HepG2 (cell line): Measurements from ENCODE around the gene PID1. TPM values are rescaled to one million over a fixed set of nuclear protein-coding genes. Genes with fewer than 3 reads are reported as not detected.

ENCODE experiments used
- ATAC-seq: fragments of 200-7000 bp; cut with Tn5 transposase; 3 replicates; pipeline ENCODE4 v1.9.1; 2020; ENCODE audit warnings: mild to moderate bottlenecking, moderate library complexity
- BruUV-seq: library from RNA; stranded (reverse); fragments of 400-500 nt; replicated peaks from 2 replicates; lab custom pipeline; 2021; lab: Mats Ljungman, UMichigan
- CTCF ChIA-PET: fragments of 300-600 bp; formaldehyde crosslinking; extraction: SDS; loops from one replicate; lab custom pipeline; 2021; ENCODE audit warnings: low total read pairs, inconsistent platforms, low intra/inter-chr PET ratio; lab: Yijun Ruan, JAX
- POLR2A ChIA-PET: fragments of 350-600 bp; sonication (Branson Sonifier 250); formaldehyde crosslinking; loops from one replicate; lab custom pipeline; 2020; ENCODE audit warnings: antibody characterized with exemption, inconsistent platforms; lab: Yijun Ruan, JAX
- DNase-seq: peaks from one replicate; pipeline ENCODE4 v3.0.0-alpha.2; 2015; ENCODE audit warnings: low spot score
- FAIRE-seq: peaks from 3 replicates; lab custom pipeline; 2011; peaks lifted over from hg19 to GRCh38; lab: Jason Lieb, UNC
- H2AFZ ChIP-seq: one replicate; pipeline ENCODE4 v1.6.1; 2011; ENCODE audit warnings: low read length, inconsistent platforms
- H3K27ac ChIP-seq: fragments of 300-600 bp; 3 replicates; pipeline ENCODE4 v1.8.0; 2011; ENCODE audit warnings: mixed run types, mild to moderate bottlenecking, mixed read lengths, low read length, inconsistent platforms; ENCODE audit not compliant: insufficient read depth; ENCODE audit errors: extremely low read length
- H3K27me3 ChIP-seq, 2 experiments: fragments of 200-600 bp in 1 of 2; 2 replicates in 1 of 2; 3 replicates in 1 of 2; pipeline versions ENCODE4 v1.6.0 to v1.8.0; 2011; ENCODE audit warnings: low read length in 2 of 2, mild to moderate bottlenecking in 2 of 2, moderate library complexity in 2 of 2, inconsistent platforms in 1 of 2; ENCODE audit not compliant: insufficient read depth in 2 of 2, control insufficient read depth in 1 of 2
- H3K36me3 ChIP-seq, 2 experiments: fragments of 200-600 bp in 1 of 2; replicated peaks in 1 of 2; 2 replicates in 1 of 2; 3 replicates in 1 of 2; pipeline versions ENCODE4 v1.5.1 to v1.8.0; 2011; ENCODE audit warnings: low read length in 2 of 2, inconsistent platforms in 1 of 2; ENCODE audit not compliant: insufficient read depth in 2 of 2, control insufficient read depth in 1 of 2
- H3K4me1 ChIP-seq: 2 replicates; pipeline ENCODE4 v1.5.1; 2012; ENCODE audit warnings: low read length, inconsistent platforms; ENCODE audit not compliant: insufficient read depth
- H3K4me2 ChIP-seq: 2 replicates; pipeline ENCODE4 v1.6.0; 2011; ENCODE audit warnings: low read depth, low read length, inconsistent platforms
- H3K4me3 ChIP-seq, 3 experiments: fragments of 200-600 bp in 1 of 3; sonication (generic), shearing (Covaris generic) in 1 of 3; replicated peaks in 1 of 3; 2 replicates each; pipeline ENCODE4 v1.5.1; 2011 to 2016; ENCODE audit warnings: low read length in 3 of 3, inconsistent platforms in 2 of 3, low read depth in 2 of 3, mild to moderate bottlenecking in 2 of 3, control low read depth in 1 of 3, mixed read lengths in 1 of 3; ENCODE audit not compliant: insufficient read depth in 1 of 3
- H3K79me2 ChIP-seq: one replicate; pipeline ENCODE4 v1.6.1; 2011; ENCODE audit warnings: low read length, inconsistent platforms; ENCODE audit not compliant: insufficient read depth
- H3K9ac ChIP-seq: 2 replicates; pipeline ENCODE4 v1.6.0; 2011; ENCODE audit warnings: mild to moderate bottlenecking, low read depth, low read length, inconsistent platforms; ENCODE audit not compliant: insufficient read depth
- H3K9me3 ChIP-seq: 2 replicates; pipeline ENCODE4 v1.5.1; 2012; ENCODE audit warnings: mild to moderate bottlenecking, low read length
- H4K20me1 ChIP-seq: 2 replicates; pipeline ENCODE4 v1.6.0; 2011; ENCODE audit warnings: inconsistent platforms, mild to moderate bottlenecking, low read length, moderate library complexity; ENCODE audit not compliant: insufficient read depth
- ATF7-NPFF ChIP-seq: sonication (generic); formaldehyde crosslinking; IDR thresholded peaks from 2 replicates; pipeline ENCODE4 v1.8.1; 2023; ENCODE audit warnings: mild to moderate bottlenecking, low read depth, missing genetic modification reagents, moderate library complexity
- GZF1 ChIP-seq: sonication (generic); formaldehyde crosslinking; IDR thresholded peaks from 2 replicates; pipeline ENCODE4 v1.5.1; 2020; ENCODE audit warnings: mild to moderate bottlenecking, missing genetic modification reagents
- HDAC1 ChIP-seq: sonication (generic); formaldehyde crosslinking; IDR thresholded peaks from 2 replicates; pipeline ENCODE4 v1.5.1; 2020; ENCODE audit warnings: mild to moderate bottlenecking, missing genetic modification reagents
- MEF2D ChIP-seq: sonication (generic); formaldehyde crosslinking; IDR thresholded peaks from 2 replicates; pipeline ENCODE4 v1.5.1; 2020; ENCODE audit warnings: mild to moderate bottlenecking, missing genetic modification reagents
- MXD3 ChIP-seq: IDR thresholded peaks from 2 replicates; pipeline ENCODE4 v1.6.1; 2016; ENCODE audit warnings: mild to moderate bottlenecking, missing biosample characterization, missing genetic modification reagents
- NR3C1 ChIP-seq: sonication (generic); formaldehyde crosslinking; IDR thresholded peaks from 2 replicates; pipeline ENCODE4 v1.4.0; 2020; ENCODE audit warnings: missing genetic modification reagents
- RARA ChIP-seq: IDR thresholded peaks from 2 replicates; pipeline ENCODE4 v1.6.1; 2016; ENCODE audit warnings: missing genetic modification reagents, missing compliant biosample characterization
- RBM39 ChIP-seq: fragments of 200-400 bp; formaldehyde crosslinking; IDR thresholded peaks from one replicate; pipeline ENCODE4 v1.6.1; 2018; ENCODE audit warnings: antibody characterized with exemption, mild to moderate bottlenecking, low read depth, low read length; ENCODE audit not compliant: poor library complexity, severe bottlenecking
- RORA ChIP-seq: sonication (generic); formaldehyde crosslinking; IDR thresholded peaks from 2 replicates; pipeline ENCODE4 v1.5.0; 2020; ENCODE audit warnings: mild to moderate bottlenecking, missing genetic modification reagents, moderate library complexity
- SMYD3 ChIP-seq: sonication (generic); formaldehyde crosslinking; IDR thresholded peaks from 2 replicates; pipeline ENCODE4 v1.8.1; 2023; ENCODE audit warnings: mild to moderate bottlenecking, missing genetic modification reagents
- TAF15 ChIP-seq: fragments of 200-400 bp; formaldehyde crosslinking; IDR thresholded peaks from one replicate; pipeline ENCODE4 v1.6.1; 2018; ENCODE audit warnings: mild to moderate bottlenecking, low read depth, low read length; ENCODE audit not compliant: poor library complexity, severe bottlenecking
- THAP11 ChIP-seq: IDR thresholded peaks from 2 replicates; pipeline ENCODE4 v1.6.1; 2016; ENCODE audit warnings: missing biosample characterization, missing genetic modification reagents
- TSC22D2 ChIP-seq: sonication (generic); formaldehyde crosslinking; IDR thresholded peaks from 2 replicates; pipeline ENCODE4 v1.5.1; 2020; ENCODE audit warnings: missing genetic modification reagents, mild to moderate bottlenecking, borderline replicate concordance
- ZNF101 ChIP-seq: sonication (generic); formaldehyde crosslinking; IDR thresholded peaks from 2 replicates; pipeline ENCODE4 v1.4.0; 2020; ENCODE audit warnings: mild to moderate bottlenecking, low read depth, missing genetic modification reagents, borderline replicate concordance
- ZNF18 ChIP-seq: sonication (generic); formaldehyde crosslinking; IDR thresholded peaks from 2 replicates; pipeline ENCODE4 v1.8.0; 2022; ENCODE audit warnings: mild to moderate bottlenecking, missing genetic modification reagents; ENCODE audit not compliant: insufficient replicate concordance
- ZNF687 ChIP-seq: sonication (generic); formaldehyde crosslinking; IDR thresholded peaks from 2 replicates; pipeline ENCODE4 v1.5.1; 2020; ENCODE audit warnings: mild to moderate bottlenecking, missing genetic modification reagents, moderate library complexity
- ZNF768 ChIP-seq: sonication (generic); formaldehyde crosslinking; IDR thresholded peaks from 2 replicates; pipeline ENCODE4 v1.4.0; 2020; ENCODE audit warnings: missing genetic modification reagents
- WGBS: methylation state at CpG from one replicate; pipeline ENCODE4 v1.1.6; 2017; ENCODE audit warnings: low lambda C conversion rate; 5-methylcytosine and 5-hydroxymethylcytosine counted together
- in situ Hi-C: cut with HindIII; loops from 2 replicates; pipeline ENCODE4 v1.10.0; 2017; ENCODE audit warnings: low pct_unique_long_range_greater_than_20kb; ENCODE audit not compliant: extremely low pct_ligation_motif_present
- intact Hi-C: fragments of 100-400 bp; cut with micrococcal nuclease; formaldehyde crosslinking; loops from one replicate; pipeline ENCODE4 v1.10.0; 2022; ENCODE audit not compliant: unreplicated experiment
- polyA plus RNA-seq, 8 experiments: library from polyadenylated mRNA; depleted of rRNA in 3 of 8; stranded (reverse) in 7 of 8; unstranded in 1 of 8; fragments of >200 nt; fragmentation: Illumina TruSeq in 4 of 8; extraction: Trizol in 4 of 8; gene quantifications; 2 replicates each; pipeline versions ENCODE4 v1.2.1 to v1.2.3, GENCODE V29; 2011 to 2016; ENCODE audit warnings: low read depth in 4 of 8, missing spikeins in 1 of 8, mixed read lengths in 1 of 8; ENCODE audit not compliant: insufficient read depth in 1 of 8
- total RNA-seq, 5 experiments: library from RNA; depleted of rRNA; stranded (reverse); fragments of >200 nt; fragmentation: Illumina TruSeq; extraction: Trizol; gene quantifications; 2 replicates each; pipeline ENCODE4 v1.2.3, GENCODE V29; 2016; ENCODE audit warnings: low read depth in 1 of 5

The PID1 gene
- total and polyA plus RNA-seq, 2 of the 13 experiments (the other 11 are each of a cell fraction or from before 2014, with no cell fraction given) = 0.15 to 0.18 TPM

- FAIRE-seq = no peak
Measured at GRCh38 chr2:229137066-229137465, 134.0 kb downstream of the PID1 start.

More at GRCh38 chr2:229137066-229137465, 134.0 kb downstream of the PID1 start:
- DNase-seq (no peak), ATAC-seq (no peak)
- Histone ChIP-seq H3K4me1 (no peaks in the 10 kb centered on the region), H2AFZ (no peak overlapping the region), H3K27me3 (no peaks in the 10 kb centered on the region), H3K4me2 (no peak overlapping the region), H3K9ac (no peak overlapping the region), H3K4me3 (no peak overlapping the region), H3K79me2 (no peaks in the 10 kb centered on the region), H4K20me1 (no peaks in the 10 kb centered on the region), H3K9me3 (peaks cover 87% of the 10 kb centered on the region), H3K36me3 (no peaks in the 10 kb centered on the region), H3K27ac (no peak overlapping the region)
- in situ Hi-C loops = no loop called here
- ChIA-PET POLR2A (no interaction called here), CTCF (no interaction called here)
- 80% methylated on average over 2 of the region's 2 CpGs for WGBS
- intact Hi-C loops = loop anchor here (1.0 kb wide), 1 partner anchor 136 kb away; no protein-coding TSS in a partner anchor
- BruUV-seq = no TSS peak
- TF ChIP-seq GZF1 (CRISPR knock-in tag) = no peak
- no peak for TF ChIP-seq HDAC1
- no peak for TF ChIP-seq ZNF687
- no peak for TF ChIP-seq RORA (CRISPR knock-in tag)
- TF ChIP-seq ZNF18 (CRISPR knock-in tag) = no peak
- TF ChIP-seq ATF7-NPFF (CRISPR knock-in tag) = no peak
- TF ChIP-seq TSC22D2 (CRISPR knock-in tag) = no peak
- TF ChIP-seq SMYD3 (CRISPR knock-in tag) = no peak
- no peak for TF ChIP-seq TAF15
- TF ChIP-seq NR3C1 (CRISPR knock-in tag) = no peak
- no peak for TF ChIP-seq MEF2D (CRISPR knock-in tag)
- TF ChIP-seq MXD3 (CRISPR knock-in tag) = no peak
- no peak for TF ChIP-seq RBM39
- TF ChIP-seq ZNF101 (CRISPR knock-in tag) = no peak
- TF ChIP-seq ZNF768 (CRISPR knock-in tag) = no peak
- no peak for TF ChIP-seq THAP11 (CRISPR knock-in tag)
- no peak for TF ChIP-seq RARA (CRISPR knock-in tag)
